ENCODE measurements around the gene DEFB129. TPM values are rescaled to one million over a fixed set of nuclear protein-coding genes. Genes with fewer than 3 reads are reported as not detected.

The DEFB129 gene
- total and polyA plus RNA-seq, 10 of the 15 experiments (the other 5 are each of a cell fraction or from before 2014, with no cell fraction given), result not detected

DNA sequence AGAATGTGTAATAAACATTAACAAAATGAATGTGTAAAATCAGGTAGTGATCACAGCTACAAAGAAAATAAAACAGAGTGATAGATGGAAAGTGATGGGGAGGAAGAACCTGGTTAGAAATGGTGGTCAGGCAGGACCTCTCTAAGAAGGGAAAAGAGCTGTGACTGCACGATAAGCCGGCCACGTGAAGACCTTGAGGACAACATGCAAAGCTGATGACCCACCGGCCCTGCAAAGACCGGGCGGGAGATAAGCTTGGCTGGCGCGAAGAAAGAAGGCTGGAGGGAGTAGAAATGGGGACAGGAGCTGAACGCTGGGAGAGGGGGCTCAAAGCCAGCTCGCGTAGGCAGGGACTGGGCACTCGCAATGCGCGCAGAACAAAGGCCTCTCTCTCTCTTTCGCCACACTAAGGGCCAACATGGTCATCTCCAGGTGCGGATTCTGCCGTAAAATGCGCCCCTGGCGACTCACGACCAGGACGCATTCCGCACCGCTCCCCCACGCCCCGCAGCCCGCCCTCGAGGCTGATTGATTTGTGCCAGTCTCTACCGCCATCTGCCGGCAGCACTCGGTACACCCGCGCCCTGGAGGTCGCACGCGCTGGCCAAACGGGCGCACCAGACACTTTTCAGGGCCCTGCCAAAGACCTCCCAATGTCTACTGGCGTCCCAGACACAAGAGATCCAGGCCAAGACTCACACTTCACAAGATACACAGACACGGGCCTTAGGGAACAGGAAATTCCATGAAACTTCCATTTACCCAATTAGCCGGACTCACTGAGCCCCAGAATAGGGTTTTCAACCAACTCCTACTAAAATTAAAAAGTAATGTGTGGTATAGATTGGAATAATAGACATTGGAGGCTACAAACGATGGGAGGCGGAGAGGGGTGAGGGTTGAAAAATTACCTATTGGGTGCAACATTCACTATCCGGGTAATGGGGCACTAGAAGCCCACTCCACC, 39.8 kb downstream of the DEFB129 start (continued):
- TF ChIP-seq, protein P1, sequence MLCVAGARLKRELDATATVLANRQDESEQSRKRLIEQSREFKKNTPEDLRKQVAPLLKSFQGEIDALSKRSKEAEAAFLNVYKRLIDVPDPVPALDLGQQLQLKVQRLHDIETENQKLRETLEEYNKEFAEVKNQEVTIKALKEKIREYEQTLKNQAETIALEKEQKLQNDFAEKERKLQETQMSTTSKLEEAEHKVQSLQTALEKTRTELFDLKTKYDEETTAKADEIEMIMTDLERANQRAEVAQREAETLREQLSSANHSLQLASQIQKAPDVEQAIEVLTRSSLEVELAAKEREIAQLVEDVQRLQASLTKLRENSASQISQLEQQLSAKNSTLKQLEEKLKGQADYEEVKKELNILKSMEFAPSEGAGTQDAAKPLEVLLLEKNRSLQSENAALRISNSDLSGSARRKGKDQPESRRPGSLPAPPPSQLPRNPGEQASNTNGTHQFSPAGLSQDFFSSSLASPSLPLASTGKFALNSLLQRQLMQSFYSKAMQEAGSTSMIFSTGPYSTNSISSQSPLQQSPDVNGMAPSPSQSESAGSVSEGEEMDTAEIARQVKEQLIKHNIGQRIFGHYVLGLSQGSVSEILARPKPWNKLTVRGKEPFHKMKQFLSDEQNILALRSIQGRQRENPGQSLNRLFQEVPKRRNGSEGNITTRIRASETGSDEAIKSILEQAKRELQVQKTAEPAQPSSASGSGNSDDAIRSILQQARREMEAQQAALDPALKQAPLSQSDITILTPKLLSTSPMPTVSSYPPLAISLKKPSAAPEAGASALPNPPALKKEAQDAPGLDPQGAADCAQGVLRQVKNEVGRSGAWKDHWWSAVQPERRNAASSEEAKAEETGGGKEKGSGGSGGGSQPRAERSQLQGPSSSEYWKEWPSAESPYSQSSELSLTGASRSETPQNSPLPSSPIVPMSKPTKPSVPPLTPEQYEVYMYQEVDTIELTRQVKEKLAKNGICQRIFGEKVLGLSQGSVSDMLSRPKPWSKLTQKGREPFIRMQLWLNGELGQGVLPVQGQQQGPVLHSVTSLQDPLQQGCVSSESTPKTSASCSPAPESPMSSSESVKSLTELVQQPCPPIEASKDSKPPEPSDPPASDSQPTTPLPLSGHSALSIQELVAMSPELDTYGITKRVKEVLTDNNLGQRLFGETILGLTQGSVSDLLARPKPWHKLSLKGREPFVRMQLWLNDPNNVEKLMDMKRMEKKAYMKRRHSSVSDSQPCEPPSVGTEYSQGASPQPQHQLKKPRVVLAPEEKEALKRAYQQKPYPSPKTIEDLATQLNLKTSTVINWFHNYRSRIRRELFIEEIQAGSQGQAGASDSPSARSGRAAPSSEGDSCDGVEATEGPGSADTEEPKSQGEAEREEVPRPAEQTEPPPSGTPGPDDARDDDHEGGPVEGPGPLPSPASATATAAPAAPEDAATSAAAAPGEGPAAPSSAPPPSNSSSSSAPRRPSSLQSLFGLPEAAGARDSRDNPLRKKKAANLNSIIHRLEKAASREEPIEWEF (IDR thresholded peaks at IDR 0.05; ENCODE audit: insufficient replicate concordance, low read depth, low read length), result no peak
- TF ChIP-seq, protein P2, sequence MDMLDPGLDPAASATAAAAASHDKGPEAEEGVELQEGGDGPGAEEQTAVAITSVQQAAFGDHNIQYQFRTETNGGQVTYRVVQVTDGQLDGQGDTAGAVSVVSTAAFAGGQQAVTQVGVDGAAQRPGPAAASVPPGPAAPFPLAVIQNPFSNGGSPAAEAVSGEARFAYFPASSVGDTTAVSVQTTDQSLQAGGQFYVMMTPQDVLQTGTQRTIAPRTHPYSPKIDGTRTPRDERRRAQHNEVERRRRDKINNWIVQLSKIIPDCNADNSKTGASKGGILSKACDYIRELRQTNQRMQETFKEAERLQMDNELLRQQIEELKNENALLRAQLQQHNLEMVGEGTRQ (IDR thresholded peaks at IDR 0.05; ENCODE audit: borderline replicate concordance, low read depth, low read length), result no peak
- no peak for TF ChIP-seq RFX5 (IDR thresholded peaks at IDR 0.05; ENCODE audit: low read depth, low read length)
- TF ChIP-seq, protein P3, sequence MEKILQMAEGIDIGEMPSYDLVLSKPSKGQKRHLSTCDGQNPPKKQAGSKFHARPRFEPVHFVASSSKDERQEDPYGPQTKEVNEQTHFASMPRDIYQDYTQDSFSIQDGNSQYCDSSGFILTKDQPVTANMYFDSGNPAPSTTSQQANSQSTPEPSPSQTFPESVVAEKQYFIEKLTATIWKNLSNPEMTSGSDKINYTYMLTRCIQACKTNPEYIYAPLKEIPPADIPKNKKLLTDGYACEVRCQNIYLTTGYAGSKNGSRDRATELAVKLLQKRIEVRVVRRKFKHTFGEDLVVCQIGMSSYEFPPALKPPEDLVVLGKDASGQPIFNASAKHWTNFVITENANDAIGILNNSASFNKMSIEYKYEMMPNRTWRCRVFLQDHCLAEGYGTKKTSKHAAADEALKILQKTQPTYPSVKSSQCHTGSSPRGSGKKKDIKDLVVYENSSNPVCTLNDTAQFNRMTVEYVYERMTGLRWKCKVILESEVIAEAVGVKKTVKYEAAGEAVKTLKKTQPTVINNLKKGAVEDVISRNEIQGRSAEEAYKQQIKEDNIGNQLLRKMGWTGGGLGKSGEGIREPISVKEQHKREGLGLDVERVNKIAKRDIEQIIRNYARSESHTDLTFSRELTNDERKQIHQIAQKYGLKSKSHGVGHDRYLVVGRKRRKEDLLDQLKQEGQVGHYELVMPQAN (conservative IDR thresholded peaks at IDR 0.05), result no peak
- TF ChIP-seq, protein P4, sequence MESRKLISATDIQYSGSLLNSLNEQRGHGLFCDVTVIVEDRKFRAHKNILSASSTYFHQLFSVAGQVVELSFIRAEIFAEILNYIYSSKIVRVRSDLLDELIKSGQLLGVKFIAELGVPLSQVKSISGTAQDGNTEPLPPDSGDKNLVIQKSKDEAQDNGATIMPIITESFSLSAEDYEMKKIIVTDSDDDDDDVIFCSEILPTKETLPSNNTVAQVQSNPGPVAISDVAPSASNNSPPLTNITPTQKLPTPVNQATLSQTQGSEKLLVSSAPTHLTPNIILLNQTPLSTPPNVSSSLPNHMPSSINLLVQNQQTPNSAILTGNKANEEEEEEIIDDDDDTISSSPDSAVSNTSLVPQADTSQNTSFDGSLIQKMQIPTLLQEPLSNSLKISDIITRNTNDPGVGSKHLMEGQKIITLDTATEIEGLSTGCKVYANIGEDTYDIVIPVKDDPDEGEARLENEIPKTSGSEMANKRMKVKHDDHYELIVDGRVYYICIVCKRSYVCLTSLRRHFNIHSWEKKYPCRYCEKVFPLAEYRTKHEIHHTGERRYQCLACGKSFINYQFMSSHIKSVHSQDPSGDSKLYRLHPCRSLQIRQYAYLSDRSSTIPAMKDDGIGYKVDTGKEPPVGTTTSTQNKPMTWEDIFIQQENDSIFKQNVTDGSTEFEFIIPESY (IDR thresholded peaks at IDR 0.05), result no peak
- TF ChIP-seq KAT2A (conservative IDR thresholded peaks at IDR 0.05; ENCODE audit: control insufficient read depth, low read depth, low read length), result no peak
- no peak for TF ChIP-seq DPF2 (IDR thresholded peaks at IDR 0.05)
- TF ChIP-seq, protein P5, sequence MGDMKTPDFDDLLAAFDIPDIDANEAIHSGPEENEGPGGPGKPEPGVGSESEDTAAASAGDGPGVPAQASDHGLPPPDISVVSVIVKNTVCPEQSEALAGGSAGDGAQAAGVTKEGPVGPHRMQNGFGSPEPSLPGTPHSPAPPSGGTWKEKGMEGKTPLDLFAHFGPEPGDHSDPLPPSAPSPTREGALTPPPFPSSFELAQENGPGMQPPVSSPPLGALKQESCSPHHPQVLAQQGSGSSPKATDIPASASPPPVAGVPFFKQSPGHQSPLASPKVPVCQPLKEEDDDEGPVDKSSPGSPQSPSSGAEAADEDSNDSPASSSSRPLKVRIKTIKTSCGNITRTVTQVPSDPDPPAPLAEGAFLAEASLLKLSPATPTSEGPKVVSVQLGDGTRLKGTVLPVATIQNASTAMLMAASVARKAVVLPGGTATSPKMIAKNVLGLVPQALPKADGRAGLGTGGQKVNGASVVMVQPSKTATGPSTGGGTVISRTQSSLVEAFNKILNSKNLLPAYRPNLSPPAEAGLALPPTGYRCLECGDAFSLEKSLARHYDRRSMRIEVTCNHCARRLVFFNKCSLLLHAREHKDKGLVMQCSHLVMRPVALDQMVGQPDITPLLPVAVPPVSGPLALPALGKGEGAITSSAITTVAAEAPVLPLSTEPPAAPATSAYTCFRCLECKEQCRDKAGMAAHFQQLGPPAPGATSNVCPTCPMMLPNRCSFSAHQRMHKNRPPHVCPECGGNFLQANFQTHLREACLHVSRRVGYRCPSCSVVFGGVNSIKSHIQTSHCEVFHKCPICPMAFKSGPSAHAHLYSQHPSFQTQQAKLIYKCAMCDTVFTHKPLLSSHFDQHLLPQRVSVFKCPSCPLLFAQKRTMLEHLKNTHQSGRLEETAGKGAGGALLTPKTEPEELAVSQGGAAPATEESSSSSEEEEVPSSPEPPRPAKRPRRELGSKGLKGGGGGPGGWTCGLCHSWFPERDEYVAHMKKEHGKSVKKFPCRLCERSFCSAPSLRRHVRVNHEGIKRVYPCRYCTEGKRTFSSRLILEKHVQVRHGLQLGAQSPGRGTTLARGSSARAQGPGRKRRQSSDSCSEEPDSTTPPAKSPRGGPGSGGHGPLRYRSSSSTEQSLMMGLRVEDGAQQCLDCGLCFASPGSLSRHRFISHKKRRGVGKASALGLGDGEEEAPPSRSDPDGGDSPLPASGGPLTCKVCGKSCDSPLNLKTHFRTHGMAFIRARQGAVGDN (IDR thresholded peaks at IDR 0.05), result no peak
- TF ChIP-seq BACH1 (IDR thresholded peaks at IDR 0.05; ENCODE audit: borderline replicate concordance), result no peak
- TF ChIP-seq PML (IDR thresholded peaks at IDR 0.05; ENCODE audit: low read length), result no peak
- no peak for TF ChIP-seq RCOR1 (conservative IDR thresholded peaks at IDR 0.05; ENCODE audit: low read depth, low read length)
- TF ChIP-seq HDAC2 (IDR thresholded peaks at IDR 0.05), result no peak
- TF ChIP-seq SPI1 (IDR thresholded peaks at IDR 0.05; ENCODE audit: borderline replicate concordance, insufficient read depth, low read depth, low read length), result no peak
- 0 out of 2 replicates have a peak, but pooled peaks have one; percentile 44 for TF ChIP-seq TCF12 (IDR thresholded peaks at IDR 0.05; ENCODE audit: low read depth, low read length)

All from GM12878 (cell line).